H1 (cell line): ENCODE data around the gene LTA. TPM values are rescaled to one million over a fixed set of nuclear protein-coding genes. Genes with fewer than 3 reads are reported as not detected.
A peak's percentile ranks its signal among the peaks of the same experiment; 100 is the strongest.

Experiments
- ASH2L ChIP-seq: fragments of 200-600, 300-600 bp; sonication (generic); IDR thresholded peaks from one replicate; pipeline ENCODE4 v1.7.1; 2017; ENCODE audit warnings: low read length
- CHD2 ChIP-seq: IDR thresholded peaks from 2 replicates; pipeline ENCODE4 v1.6.1; 2012; ENCODE audit warnings: low read length, improper control_type of control experiment
- KDM4A ChIP-seq: IDR thresholded peaks from one replicate; pipeline ENCODE4 v1.7.1; 2012; ENCODE audit warnings: low read depth, mild to moderate bottlenecking, moderate library complexity, low read length, inconsistent platforms; ENCODE audit not compliant: severe bottlenecking
- KDM5A ChIP-seq: fragments of 200-600 bp; IDR thresholded peaks from 2 replicates; pipeline ENCODE4 v1.7.1; 2012; ENCODE audit warnings: mild to moderate bottlenecking, low read length, inconsistent platforms, mixed read lengths
- POLR2A ChIP-seq, 2 experiments: IDR thresholded peaks; 1 replicate in 1 of 2; 2 replicates in 1 of 2; pipeline ENCODE4 v1.6.1; 2011; ENCODE audit warnings: low read depth in 2 of 2, low read length in 2 of 2, mild to moderate bottlenecking in 2 of 2; ENCODE audit errors: control extremely low read depth in 1 of 2
- POU5F1 ChIP-seq: IDR thresholded peaks from 2 replicates; pipeline ENCODE4 v1.6.1; 2011; ENCODE audit warnings: low read depth, mild to moderate bottlenecking, low read length, moderate library complexity
- RNF2 ChIP-seq: fragments of 200-900, 300-1000 bp; sonication (generic); IDR thresholded peaks from 2 replicates; pipeline ENCODE4 v1.7.1; 2016; ENCODE audit warnings: borderline replicate concordance, low read depth, mild to moderate bottlenecking, antibody characterized with exemption, low read length; ENCODE audit not compliant: poor library complexity, severe bottlenecking; ENCODE audit errors: missing control alignments
- TBP ChIP-seq: IDR thresholded peaks from 2 replicates; pipeline ENCODE4 v1.6.1; 2011; ENCODE audit warnings: low read depth, low read length, improper control_type of control experiment
- YY1 ChIP-seq: IDR thresholded peaks from 2 replicates; pipeline ENCODE4 v1.6.1; 2011; ENCODE audit warnings: low read depth, mild to moderate bottlenecking, low read length
- ZNF274 ChIP-seq: IDR thresholded peaks from 2 replicates; pipeline ENCODE4 v1.7.0; 2012; ENCODE audit warnings: low read length, borderline replicate concordance; ENCODE audit errors: extremely low read depth
- polyA plus RNA-seq, 7 experiments: library from polyadenylated mRNA; depleted of rRNA in 3 of 7; stranded (reverse) in 5 of 7; unstranded in 2 of 7; fragments of >200 nt in 5 of 7; fragments of 200-250 nt in 2 of 7; gene quantifications; 1 replicate in 5 of 7; 2 replicates in 1 of 7; 4 replicates in 1 of 7; pipeline versions ENCODE4 v1.2.1 to v1.2.3, GENCODE V29; 2011 to 2013; ENCODE audit warnings: missing spikeins in 2 of 7, mixed read lengths in 2 of 7
- total RNA-seq: library from RNA; stranded (reverse); fragmentation: NEBNext Ultra II Directional; extraction: Animal tissue kit (Norgen Biotek cat#: 25700); gene quantifications from 2 replicates; pipeline ENCODE4 v1.2.1, GENCODE V29; 2021

The LTA gene
- total and polyA plus RNA-seq, 2 of the 8 experiments (the other 6 are each of a cell fraction or from before 2014, with no cell fraction given): not detected

DNA sequence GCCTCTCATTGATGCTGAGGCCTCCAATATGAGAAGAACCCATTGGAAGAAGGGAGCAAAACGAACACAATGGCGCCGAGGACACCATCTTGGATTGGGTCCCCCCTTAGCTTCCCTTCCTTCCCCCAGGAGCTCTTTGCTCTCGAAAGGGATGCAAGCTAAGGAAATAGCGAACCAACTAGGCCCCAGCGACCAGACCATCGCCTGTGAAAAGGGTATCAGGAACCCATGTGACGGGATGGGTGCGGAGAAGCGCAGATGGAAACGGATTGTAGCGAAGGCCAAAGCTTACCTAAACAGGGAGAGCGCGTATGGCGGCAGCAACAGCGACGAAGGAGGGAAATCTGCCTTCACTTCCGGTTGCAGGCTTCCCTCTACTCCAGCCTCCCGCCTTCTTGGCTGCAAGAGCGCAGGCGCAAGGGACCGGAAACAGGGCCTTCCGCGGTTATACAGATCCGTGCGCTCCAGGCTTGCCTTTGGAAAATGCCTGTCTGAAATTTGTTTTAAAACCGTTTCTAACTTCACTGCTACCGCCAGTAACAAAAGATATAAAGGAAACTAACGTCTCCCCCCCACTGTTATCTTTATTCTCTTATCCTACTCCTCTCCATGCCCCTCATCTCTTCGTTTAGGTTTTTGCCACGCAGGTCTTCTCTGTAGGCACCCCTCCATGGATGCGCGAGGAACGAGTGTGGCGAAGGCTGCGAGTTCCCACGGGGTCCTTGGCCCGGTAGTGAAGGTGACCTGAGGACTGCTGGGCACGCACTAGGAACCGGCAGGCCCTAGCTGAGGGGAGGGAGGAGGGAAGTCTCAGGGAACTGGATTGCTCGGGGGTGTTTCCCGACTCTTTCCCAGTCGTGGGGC lies 30.2 kb upstream of the LTA start, which contains the start of gene DDX39B (continued):
- TF ChIP-seq POU5F1 (no peak), TBP (peak; percentile 97), POLR2A (IDR thresholded peaks at IDR 0.05; ENCODE audit: control extremely low read depth in 1 of 2, low read depth in 2 of 2, low read length in 2 of 2) (peak; percentile 97 to 99), KDM4A (peak; percentile 65), CHD2 (peak; percentile 66; the same call in 1 of the 2 replicates), YY1 (peak; percentile 97), KDM5A (0 out of 2 replicates have a peak, but pooled peaks have one; percentile 10), ZNF274 (no peak), ASH2L (peak; percentile 76), RNF2 (no peak)
